ENCODE results near the gene OAS2.
"Not testable (repeated sequence)": the region's sequence is repeated elsewhere in the genome, so short reads cannot be mapped to it uniquely, and the experiment has no call there.

OAS2 gene

GRCh38 chr12:112986291-112986800 lies 8.0 kb downstream of the OAS2 start:
- DNase-seq, result no peak

DNA sequence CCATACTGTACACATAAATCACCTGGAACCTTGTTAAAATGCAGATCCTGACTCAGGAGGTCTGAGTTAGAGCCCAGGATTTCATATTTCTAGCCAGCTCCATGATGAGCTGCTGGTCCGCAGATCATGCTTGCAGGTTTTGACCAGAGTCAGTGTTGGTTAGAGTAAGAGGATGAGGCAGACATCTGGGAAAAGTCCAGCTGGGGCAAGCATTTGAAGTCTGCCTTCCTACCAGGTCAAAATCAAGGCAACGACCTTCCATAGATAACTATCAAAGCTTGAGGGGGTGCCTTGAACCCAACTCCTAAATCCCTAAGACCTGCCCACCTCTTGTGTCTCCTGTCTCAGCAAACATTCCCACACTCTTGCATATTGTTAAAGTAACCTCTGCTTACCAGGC lies 9.2 kb downstream of the OAS2 start:
- DNase-seq, result no peak

GRCh38 chr12:112988224-112988623 lies 9.9 kb downstream of the OAS2 start:
- DNase-seq, result peak; percentile 9

DNA sequence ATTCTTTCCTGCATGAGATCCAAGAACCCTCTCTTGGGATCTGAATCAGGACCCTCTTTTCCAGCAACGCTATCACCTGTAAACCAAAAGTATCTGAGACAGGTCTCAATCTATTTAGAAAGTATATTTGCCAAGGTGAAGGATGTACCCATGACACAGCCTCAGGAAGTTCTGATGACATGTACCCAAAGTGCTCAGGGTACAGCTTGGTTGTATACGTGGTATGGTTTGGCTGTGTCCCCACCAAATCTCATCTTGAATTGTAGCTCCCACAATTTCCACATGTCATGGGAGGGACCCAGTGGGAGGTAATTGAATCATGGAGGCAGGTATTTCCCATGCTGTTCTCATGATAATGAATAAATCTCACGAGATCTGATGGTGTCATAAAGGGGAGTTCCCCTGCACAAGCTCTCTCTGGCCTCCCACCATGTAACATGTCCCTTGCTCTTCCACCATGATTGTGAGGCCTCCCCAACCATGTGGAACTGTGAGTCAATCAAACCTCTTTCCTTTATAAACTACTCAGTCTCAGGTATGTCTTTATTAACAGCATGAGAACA lies 10.6 kb downstream of the OAS2 start:
- not testable (repeated sequence) for DNase-seq

DNA sequence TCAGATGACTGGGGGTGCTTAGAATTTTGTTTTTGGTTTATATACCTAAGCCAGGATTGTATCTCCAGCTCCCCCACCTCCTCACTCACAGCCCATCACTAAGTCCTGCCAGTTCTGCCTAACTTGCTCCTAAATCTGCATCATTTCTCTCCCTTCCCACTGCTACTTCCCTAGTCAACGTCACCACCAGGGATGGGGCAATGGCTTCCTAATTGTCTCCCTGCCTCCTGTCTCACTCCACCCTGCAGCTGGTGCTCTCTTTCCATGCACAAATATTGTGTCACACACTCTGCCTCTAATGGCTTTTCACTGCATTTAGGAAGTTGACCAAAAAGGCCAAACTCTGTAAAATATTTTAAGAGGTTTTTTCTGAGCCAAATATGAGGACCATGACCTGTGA lies 11.5 kb downstream of the OAS2 start:
- DNase-seq, result no peak

GRCh38 chr12:112992541-112993398 lies 14.5 kb downstream of the OAS2 start:
- DNase-seq, result peak; percentile 59

DNA sequence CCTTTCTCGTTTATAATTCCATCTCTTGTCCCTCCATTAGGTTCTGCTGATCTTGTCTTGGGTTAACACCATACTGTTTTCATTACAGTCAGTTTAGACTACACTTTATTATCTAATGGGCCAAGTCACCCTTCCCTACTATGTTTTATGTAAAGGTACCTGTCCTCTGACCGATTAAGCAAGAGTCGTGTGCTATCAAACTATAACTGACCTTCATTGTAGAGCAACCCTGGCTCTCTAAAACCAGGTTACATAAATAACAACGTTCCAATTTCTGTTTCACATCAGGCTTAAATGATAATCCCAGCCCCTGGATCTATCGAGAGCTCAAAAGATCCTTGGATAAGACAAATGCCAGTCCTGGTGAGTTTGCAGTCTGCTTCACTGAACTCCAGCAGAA lies 16.7 kb downstream of the OAS2 start:
- DNase-seq, result no peak

DNA sequence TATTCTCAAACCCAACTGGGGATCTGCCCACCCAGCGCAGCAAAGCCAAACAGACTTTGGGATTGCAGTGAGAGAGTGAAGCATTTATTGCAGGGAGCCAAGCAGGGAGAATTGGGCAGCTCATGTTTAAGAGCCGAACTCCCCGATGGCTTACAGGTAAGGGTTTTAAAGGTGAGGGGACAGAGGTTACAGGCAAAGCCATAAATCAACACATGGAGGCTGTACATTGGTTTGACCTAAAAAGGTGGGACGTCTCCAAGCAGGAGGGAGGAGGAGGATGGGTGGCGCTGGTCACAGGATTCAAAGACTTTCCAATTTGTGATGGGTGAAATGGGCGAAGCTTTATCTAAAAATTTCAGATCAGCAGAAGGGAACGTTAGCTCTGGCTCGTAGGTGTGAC lies 18.2 kb downstream of the OAS2 start:
- DNase-seq, result no peak

DNA sequence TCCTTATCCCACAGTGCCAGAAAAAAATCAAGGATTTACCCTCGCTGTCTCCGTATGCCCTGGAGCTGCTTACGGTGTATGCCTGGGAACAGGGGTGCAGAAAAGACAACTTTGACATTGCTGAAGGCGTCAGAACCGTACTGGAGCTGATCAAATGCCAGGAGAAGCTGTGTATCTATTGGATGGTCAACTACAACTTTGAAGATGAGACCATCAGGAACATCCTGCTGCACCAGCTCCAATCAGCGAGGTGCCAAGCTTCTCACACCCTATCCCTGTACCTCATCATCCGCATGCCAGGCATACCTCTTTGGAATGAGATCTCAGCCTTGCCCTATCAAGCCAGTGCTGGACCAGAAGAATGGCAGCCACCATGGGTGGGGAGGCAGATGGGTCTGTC lies 19.2 kb downstream of the OAS2 start:
- DNase-seq, result no peak

DNA sequence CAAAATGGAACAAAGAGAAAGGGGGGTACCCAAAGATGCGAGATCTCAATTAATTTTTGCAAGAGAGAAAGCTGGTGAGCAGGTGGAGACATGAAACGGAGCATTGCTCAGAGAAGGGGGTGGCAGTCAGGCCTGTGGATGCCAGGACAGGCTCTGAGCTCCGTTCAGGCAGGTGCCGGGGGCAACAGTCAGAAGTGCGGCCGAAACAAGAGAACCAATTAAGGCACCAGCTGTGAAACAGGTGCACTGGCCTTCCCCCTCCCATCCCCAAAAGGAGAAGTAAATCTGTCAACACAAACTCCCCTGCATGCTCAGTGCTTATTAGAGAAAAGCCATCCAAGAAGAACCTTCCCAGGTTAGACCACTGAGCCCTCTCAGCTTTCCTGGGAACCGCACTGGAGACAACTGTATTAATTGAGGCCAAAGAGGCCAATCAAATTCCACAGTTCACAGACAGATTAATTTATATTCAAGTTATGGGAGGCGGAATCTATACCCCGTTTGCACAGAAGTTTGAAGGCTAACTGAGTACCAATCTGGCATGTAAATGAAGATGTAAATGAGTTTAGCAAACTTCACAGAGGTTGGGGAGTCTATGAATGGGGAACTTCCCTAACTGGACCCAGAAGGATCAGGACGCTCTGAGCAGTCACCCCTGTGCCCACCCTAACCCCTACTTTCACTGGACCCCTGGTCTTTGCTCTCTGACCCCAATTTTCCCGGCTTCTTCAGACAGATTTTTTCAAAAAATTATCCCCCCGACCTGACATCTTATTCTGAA lies 20.9 kb downstream of the OAS2 start:
- DNase-seq, result no peak

- DNase-seq, result no peak
These were observed 22.1 kb downstream of the OAS2 start for GRCh38 chr12:113000433-113000832.

DNA sequence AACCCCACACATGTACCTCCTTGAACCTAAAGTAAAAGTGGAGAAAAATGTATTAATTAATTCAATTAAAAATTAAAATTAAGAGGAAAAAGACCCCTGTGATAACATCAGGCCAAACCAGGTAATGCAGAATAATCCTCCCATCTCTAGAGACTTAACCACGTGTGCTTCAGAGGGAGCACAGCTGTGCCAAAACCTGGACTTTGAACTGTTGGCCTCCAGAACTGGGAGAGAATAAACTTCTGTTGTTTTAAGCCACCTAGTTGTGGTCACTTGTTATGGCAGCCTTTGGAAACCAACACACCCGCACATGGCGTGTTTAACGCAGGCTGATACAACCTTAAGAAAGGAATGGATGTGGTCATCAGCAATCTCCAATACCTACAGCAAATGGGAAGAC lies 23.8 kb downstream of the OAS2 start:
- DNase-seq, result no peak

- no peak for DNase-seq
These were observed 24.4 kb downstream of the OAS2 start for GRCh38 chr12:113002676-113003075.

DNA sequence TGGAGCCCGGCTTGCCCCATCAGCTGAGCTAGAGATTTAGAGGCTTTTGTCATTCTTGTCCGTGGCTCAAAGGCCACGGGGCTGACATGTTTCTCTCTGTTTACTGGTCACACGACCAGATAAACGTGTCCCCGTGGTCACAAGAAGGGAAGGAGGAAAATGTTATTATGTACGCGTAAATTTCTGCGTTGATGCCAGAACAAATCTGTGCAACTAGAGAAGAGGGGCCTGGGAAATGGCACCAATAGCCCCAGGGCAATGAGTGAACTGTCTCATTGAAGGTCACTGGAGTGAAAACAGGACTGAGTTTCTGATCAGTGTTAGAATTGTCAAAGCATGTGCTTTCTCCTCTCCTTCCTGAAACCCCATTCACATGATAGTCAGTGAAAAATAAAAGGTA lies 25.3 kb downstream of the OAS2 start:
- no peak for DNase-seq

- DNase-seq, result no peak
These were observed 27.4 kb downstream of the OAS2 start for GRCh38 chr12:113005762-113006161.

GRCh38 chr12:113006206-113006605 lies 27.9 kb downstream of the OAS2 start:
- no peak for DNase-seq

DNA sequence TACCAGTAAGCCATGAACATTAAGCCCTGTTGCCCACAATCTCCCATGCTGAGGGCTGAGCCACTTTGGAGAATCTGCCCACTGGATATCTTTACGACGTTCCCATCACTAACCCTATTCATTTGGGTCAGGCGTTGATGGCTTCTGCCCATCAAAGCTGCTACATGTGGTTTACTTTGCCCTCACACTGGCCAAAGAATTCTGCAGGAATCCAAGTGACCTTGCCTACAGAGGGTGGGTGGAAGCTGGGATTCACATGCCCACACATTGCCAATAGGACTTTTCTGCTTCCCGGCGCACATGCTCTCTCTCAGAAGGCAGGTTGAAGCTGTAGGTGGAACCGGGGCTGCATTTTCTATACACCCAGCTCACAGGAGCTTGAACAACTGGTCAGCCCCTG lies 28.3 kb downstream of the OAS2 start:
- no peak for DNase-seq

GRCh38 chr12:113007166-113007565 lies 28.8 kb downstream of the OAS2 start:
- DNase-seq, result no peak

DNA sequence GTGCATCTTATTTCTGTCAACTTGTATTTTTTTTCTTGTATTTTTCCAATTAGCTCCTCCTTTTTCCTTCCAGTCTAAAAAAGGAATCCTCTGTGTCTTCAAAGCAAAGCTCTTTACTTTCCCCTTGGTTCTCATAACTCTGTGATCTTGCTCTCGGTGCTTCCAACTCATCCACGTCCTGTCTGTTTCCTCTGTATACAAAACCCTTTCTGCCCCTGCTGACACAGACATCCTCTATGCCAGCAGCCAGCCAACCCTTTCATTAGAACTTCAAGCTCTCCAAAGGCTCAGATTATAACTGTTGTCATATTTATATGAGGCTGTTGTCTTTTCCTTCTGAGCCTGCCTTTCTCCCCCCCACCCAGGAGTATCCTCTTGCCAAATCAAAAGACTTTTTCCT lies 32.4 kb downstream of the OAS2 start:
- no peak for DNase-seq

- no peak for DNase-seq
These were observed 36.2 kb downstream of the OAS2 start for GRCh38 chr12:113014565-113014964.

DNA sequence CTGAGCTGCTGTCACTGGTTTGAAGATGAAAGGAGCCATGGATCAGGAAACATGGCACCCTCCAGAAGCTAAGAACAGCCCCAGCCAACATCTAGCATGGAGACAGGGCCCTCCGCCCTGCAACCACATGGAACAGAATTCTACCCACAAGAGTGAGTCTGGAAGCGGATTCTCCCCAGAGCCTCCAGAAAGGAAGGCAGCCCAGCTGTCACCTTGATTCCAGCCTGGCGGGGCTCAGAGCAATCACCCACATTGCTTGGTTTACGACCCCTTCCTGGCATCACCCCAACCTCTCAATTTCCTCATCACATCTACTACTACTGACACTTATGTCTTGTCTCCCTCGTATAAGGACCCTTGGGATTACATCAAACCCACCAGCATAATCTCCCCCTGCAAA lies 38.5 kb downstream of the OAS2 start:
- DNase-seq, result no peak

DNA sequence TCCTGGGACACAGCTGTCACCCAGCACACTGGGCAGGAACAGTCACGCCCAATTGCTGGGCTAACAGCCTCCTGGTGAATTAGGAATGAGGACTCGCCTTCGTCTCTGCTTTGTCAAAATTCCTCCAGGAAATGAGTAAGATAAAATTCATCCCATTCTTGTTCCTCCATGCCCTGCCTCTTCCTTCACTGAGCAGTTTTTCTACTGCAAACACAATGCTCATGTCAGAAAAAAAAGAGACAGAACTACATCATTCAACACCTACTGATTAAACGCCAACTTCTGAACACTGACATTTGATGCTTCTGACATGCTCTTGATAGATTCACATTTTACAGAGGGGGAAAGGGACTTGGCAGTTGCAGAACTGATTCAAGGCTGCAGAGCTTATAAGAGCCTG lies 40.7 kb downstream of the OAS2 start:
- DNase-seq, result no peak

- no peak for DNase-seq
These were observed 43.2 kb downstream of the OAS2 start for GRCh38 chr12:113021500-113021899.
